Muscle of arm (tissue), 12 donors: Measurements from ENCODE around the gene MIB2. TPM values are rescaled to one million over a fixed set of nuclear protein-coding genes. Genes with fewer than 3 reads are reported as not detected.

Source experiments
- DNase-seq: peaks from one replicate; pipeline ENCODE4 v3.0.0-alpha.2; 2013
- polyA plus RNA-seq, 12 donors: library from polyadenylated mRNA; unstranded; fragments of 120-200 nt; gene quantifications; one replicate each; pipeline ENCODE4 v1.2.1, GENCODE V29; 2013; ENCODE audit not compliant: insufficient read length in 12 of 12

MIB2 gene
- polyA plus RNA-seq, 12 donors, result 34.1 to 109 (median 52.5) TPM; not detected in 1

GRCh38 chr1:1613509-1614082 is 1.7 kb upstream of the MIB2 start:
- DNase-seq, result no peak

- DNase-seq, result no peak
Observed at GRCh38 chr1:1614204-1614953, 921 bp upstream of the MIB2 start.

GRCh38 chr1:1614954-1615255 is 395 bp upstream of the MIB2 start:
- no peak for DNase-seq

GRCh38 chr1:1616045-1616790 is 918 bp downstream of the MIB2 start:
- DNase-seq, result no peak

GRCh38 chr1:1616838-1617237 is 1.5 kb downstream of the MIB2 start:
- DNase-seq, result no peak

- DNase-seq, result no peak
Observed at GRCh38 chr1:1617516-1617915, 2.2 kb downstream of the MIB2 start.

GRCh38 chr1:1617925-1618324 is 2.6 kb downstream of the MIB2 start:
- DNase-seq, result no peak

- no peak for DNase-seq
Observed at GRCh38 chr1:1618396-1619068, 3.2 kb downstream of the MIB2 start.

GRCh38 chr1:1619917-1620361 is 4.6 kb downstream of the MIB2 start:
- DNase-seq, result no peak

GRCh38 chr1:1620433-1621139 is 5.3 kb downstream of the MIB2 start:
- DNase-seq, result no peak

- no peak for DNase-seq
Observed at GRCh38 chr1:1621173-1622009, 6.1 kb downstream of the MIB2 start.

- no peak for DNase-seq
Observed at GRCh38 chr1:1622010-1622787, 6.9 kb downstream of the MIB2 start.

GRCh38 chr1:1622788-1623094 is 7.4 kb downstream of the MIB2 start:
- DNase-seq, result no peak

GRCh38 chr1:1623181-1623630 is 7.9 kb downstream of the MIB2 start:
- no peak for DNase-seq

GRCh38 chr1:1623631-1624442 is 8.5 kb downstream of the MIB2 start:
- no peak for DNase-seq

- DNase-seq, result no peak
Observed at GRCh38 chr1:1624443-1625403, 9.4 kb downstream of the MIB2 start.

- no peak for DNase-seq
Observed at GRCh38 chr1:1625404-1625775, 10.1 kb downstream of the MIB2 start.

- no peak for DNase-seq
Observed at GRCh38 chr1:1625824-1626206, 10.5 kb downstream of the MIB2 start.
